Fibroblast of mammary gland (primary cell): ENCODE results near the gene MPZ.
"Not testable (repeated sequence)": the region's sequence is repeated elsewhere in the genome, so short reads cannot be mapped to it uniquely, and the experiment has no call there.

ENCODE experiments used
- DNase-seq: peaks from one replicate; pipeline ENCODE4 v3.0.0-alpha.2; 2010; ENCODE audit warnings: low read depth
- H3K4me3 ChIP-seq: 2 replicates; pipeline ENCODE4 v1.5.1; 2011; ENCODE audit warnings: low read depth, mild to moderate bottlenecking, low read length, moderate library complexity; ENCODE audit not compliant: control insufficient read depth
- TF ChIP-seq, protein P1 (sequence below): conservative IDR thresholded peaks from 2 replicates; pipeline ENCODE4 v1.5.1; 2011; ENCODE audit warnings: low read depth, low read length, inconsistent platforms; ENCODE audit not compliant: control insufficient read depth, insufficient read depth

Gene MPZ

DNA sequence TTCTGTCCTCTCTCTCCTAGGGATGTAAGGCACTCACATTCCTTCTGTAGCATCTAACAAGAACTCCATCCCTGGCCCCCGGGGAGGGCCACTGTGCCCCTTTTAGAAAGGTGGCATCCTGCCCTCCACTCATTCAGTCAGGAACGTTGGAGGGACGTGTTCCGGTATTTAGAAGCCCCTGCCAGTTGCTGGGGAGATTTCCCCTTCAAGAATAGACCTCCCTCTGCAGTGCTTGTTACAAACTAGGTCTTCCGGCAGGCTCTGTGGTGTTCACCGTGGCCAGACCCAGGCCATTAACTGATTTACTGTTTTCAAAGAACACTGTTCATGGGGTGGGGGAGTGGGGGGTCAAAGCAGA is 50.4 kb downstream of the MPZ start:
- H3K4me3 ChIP-seq: no peak overlapping the region
- TF ChIP-seq, protein P1, sequence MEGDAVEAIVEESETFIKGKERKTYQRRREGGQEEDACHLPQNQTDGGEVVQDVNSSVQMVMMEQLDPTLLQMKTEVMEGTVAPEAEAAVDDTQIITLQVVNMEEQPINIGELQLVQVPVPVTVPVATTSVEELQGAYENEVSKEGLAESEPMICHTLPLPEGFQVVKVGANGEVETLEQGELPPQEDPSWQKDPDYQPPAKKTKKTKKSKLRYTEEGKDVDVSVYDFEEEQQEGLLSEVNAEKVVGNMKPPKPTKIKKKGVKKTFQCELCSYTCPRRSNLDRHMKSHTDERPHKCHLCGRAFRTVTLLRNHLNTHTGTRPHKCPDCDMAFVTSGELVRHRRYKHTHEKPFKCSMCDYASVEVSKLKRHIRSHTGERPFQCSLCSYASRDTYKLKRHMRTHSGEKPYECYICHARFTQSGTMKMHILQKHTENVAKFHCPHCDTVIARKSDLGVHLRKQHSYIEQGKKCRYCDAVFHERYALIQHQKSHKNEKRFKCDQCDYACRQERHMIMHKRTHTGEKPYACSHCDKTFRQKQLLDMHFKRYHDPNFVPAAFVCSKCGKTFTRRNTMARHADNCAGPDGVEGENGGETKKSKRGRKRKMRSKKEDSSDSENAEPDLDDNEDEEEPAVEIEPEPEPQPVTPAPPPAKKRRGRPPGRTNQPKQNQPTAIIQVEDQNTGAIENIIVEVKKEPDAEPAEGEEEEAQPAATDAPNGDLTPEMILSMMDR: no peak
- no peak for DNase-seq

DNA sequence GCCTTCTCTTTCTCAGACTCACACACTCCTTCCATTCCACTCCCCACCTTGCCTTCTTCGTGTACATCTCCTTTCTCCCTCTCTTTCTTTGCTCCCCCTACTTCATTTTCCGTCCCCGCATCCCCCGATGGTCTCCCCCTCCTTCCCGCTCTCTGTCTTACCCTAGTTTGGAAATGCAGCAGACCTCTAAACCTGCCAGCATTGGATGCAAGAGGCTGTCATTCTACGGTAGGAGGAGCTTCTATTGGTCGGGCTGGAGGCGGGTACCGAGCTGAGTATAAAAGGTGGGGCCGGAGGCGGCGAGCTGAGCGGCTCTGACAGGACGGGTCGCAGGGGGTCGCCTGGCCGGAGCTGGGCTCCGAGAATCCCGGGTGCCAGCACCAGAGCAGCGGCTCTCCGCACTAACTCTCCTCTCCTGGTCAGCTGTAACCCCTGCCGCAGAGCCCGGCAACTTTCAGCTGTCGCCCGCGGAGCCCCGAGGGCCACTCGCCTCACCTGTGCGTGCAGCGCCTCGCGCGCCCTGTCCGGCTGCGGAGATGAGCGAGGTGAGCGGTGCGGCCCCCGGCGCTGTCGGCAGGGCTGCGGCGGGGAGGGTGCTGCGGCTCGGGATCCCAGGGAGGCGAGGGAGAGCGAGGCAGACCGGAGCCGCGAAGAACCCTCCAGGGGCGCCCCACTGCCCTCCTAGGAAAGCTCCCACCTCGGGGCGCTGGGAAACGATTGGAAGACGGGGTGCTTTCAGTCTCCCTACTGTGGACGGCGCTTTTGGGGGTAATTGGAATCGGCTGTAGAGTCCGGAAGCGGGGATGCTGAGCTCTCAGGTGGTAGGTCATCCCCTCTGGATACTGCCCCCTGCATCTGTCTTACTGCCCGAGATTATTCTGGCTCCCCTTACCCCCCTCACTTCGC is 51.1 kb downstream of the MPZ start, which contains the start of gene PCP4L1:
Gene PCP4L1, plus strand, starts transcription at position 307 of the 906 bp plus-strand sequence. Its CDS starts 230 bp downstream, at position 537.
- peak; percentile 48 for DNase-seq
- H3K4me3 ChIP-seq: peak within 1 kb of the TSS; percentile 35
- TF ChIP-seq, protein P1: no peak

DNA sequence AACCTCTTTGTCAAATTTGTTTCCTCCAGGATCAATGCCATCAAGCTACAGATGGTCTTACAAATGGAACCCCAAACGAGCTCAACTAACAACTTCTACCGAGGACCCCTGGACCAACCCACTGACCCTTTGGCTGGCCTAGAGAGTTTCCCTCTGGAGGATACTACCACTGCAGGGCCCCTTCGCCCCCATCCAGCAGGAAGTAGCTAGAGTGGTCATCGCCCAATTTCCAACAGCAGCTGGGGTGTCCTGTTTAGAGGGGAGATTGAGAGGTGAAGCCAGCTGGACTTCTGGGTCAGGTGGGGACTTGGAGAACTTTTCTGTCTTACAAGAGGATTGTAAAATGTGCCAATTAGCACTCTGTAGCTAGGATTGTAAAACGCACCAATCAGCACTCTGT is 52.7 kb downstream of the MPZ start:
- not testable (repeated sequence) for DNase-seq, H3K4me3 ChIP-seq

DNA sequence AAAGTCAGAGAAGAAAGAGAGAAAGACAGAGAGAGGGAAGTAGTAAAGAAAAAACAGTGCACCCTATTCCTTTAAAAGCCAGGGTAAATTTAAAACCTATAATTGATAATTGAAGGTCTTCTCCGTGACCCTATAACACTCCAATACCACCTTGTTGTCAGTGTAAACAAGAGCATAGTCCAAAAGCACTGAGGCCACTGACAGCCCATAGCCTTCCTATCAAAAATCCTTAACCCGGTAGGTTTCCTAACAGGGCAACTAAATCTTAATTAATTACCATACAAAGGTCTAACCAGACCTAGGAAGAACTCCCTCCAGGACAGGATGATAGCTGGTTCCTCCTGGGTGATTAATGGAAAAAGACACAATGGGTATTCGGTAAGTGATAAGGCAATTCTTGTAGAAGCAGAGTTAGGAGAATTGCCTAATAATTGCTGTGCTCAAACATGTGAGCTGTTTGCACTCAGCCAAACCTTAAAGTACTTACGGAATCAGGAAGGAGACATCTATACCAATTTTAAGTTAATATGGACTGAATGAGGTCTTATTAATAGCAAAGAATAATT is 53.7 kb downstream of the MPZ start:
- not testable (repeated sequence) for DNase-seq, H3K4me3 ChIP-seq

DNA sequence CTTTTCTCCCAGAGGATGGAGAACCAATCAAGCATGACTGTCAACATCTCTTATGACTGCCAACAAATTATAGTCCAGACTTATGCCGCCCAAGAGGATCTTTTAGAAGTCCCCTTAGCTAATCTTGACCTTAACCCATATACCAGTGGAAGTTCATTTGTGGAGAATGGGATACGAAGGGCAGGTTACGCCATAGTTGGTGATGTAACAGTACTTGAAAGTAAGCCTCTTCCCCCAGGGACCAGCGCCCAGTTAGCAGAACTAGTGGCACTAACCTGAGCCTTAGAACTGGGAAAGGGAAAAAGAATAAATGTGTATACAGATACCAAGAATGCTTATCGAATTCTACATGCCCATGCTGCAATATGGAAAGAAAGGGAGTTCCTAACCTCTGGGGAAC is 54.5 kb downstream of the MPZ start:
- DNase-seq, H3K4me3 ChIP-seq: not testable (repeated sequence)
